GM13977 (cell line): Measurements from ENCODE around the gene GRHPR.

Experiments used
- DNase-seq: peaks from one replicate; pipeline ENCODE4 v3.0.0; 2012; ENCODE audit warnings: low spot score
- in situ Hi-C: fragments of 300-500 bp; cut with MboI; formaldehyde crosslinking; loops from one replicate; pipeline ENCODE4 v1.12.0; 2022; ENCODE audit warnings: low sequenced_read_pairs, low pct_unique_long_range_greater_than_20kb, mixed read lengths, inconsistent platforms; ENCODE audit not compliant: unreplicated experiment
- TF ChIP-seq, protein P1 (sequence below): IDR thresholded peaks from 2 replicates; pipeline ENCODE4 v1.5.1; 2012; ENCODE audit warnings: mild to moderate bottlenecking, control low read depth; ENCODE audit not compliant: insufficient read depth; ENCODE audit errors: extremely low read depth, missing control alignments

Gene GRHPR

DNA sequence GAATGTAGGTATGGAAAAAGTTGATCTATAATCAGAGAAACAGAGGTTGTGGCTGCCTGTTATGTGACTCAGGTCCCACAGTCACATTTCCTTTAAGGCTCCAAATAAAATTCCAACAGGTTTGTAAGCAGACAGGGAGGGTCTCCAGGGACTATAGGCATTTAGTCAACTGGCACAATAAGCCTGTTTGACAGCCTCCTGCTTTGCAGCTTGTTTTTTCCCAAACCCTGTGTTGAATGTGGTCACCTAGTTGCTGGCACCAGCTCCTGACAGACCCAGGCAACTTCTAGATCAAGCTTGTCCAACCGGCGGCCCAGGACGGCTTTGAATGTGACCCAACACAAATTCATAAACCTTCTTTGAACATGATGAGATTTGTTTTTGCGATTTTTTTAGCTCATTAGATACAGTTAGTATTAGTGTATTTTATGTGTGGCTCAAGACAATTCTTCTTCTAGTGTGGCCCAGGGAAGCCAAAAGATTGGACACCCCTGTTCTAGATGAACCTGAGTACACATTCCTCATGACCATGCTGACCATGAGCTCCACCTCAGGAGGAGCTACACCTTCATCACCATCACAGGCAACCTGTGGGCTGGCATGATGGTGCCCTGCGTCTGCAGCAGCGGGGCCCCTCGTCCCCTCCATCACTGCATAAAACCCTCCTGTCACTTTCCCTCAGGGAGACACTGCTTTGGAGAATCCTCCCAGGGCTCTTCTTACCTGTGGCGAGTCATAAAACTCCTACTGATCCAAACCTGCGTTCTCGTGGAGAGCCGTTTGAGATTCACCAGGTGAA is 15.7 kb upstream of the GRHPR start:
- TF ChIP-seq, protein P1, sequence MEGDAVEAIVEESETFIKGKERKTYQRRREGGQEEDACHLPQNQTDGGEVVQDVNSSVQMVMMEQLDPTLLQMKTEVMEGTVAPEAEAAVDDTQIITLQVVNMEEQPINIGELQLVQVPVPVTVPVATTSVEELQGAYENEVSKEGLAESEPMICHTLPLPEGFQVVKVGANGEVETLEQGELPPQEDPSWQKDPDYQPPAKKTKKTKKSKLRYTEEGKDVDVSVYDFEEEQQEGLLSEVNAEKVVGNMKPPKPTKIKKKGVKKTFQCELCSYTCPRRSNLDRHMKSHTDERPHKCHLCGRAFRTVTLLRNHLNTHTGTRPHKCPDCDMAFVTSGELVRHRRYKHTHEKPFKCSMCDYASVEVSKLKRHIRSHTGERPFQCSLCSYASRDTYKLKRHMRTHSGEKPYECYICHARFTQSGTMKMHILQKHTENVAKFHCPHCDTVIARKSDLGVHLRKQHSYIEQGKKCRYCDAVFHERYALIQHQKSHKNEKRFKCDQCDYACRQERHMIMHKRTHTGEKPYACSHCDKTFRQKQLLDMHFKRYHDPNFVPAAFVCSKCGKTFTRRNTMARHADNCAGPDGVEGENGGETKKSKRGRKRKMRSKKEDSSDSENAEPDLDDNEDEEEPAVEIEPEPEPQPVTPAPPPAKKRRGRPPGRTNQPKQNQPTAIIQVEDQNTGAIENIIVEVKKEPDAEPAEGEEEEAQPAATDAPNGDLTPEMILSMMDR = no peak
- in situ Hi-C loops = no loop called here
- no peak for DNase-seq

DNA sequence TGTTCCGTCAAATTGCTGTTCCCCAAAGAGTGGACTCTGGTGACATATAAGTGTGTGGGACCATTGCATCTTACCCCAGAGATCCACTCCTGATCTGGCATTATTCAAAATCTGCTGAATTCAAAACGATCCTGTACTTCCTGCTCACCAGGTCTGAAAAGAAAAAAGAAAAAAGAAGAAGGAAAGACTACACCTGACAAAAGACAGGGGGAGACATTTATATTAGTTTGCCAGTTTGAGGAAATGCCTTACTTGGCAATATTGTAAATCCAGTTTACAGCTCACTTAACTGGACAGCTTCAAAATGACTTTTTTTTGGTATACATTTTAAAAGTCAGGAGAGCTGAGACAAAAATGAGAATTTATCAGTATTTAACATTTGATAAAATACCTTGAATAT is 15.0 kb upstream of the GRHPR start:
- TF ChIP-seq, protein P1 = peak; percentile 40
- in situ Hi-C loops = no loop called here
- no peak for DNase-seq

DNA sequence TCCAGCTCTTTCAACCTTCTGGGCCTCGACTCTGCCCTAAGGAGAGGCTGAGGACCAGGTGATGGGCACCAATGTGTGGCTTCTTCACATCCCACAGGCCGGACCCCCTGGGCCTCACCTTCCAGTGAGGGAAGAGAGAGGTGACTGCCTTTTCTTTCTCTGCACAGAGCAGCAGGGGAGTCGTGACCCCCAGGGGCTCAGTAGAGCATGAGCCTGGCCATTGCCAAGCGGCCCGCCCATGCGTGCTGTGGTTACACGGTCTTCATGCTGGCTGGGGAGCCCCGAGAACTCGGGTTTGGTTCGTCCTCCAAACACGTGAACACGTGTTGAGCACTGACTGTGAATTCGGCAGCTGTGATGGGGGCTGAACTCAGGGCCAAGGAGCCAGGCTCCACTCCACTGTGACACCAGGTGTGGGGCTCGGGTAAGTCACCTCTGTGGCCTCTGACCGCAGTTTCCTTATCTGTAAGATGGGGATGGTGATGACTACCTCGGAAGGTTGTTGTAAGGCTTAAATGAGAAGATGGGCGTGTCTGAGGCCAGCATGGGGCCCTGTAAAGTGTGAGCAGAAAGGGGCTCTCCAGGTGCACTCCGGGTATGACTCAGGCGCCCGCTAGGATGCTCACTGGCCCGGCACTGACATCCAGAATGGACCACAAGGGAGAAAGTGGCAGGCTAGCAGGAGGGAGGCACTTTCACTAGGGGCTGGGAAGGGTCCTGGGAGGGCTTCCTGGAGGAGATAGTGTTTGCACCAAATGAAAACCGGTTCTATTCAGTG is 13.4 kb upstream of the GRHPR start:
- TF ChIP-seq, protein P1 = no peak
- DNase-seq = peak; percentile 84
- in situ Hi-C loops = no loop called here

DNA sequence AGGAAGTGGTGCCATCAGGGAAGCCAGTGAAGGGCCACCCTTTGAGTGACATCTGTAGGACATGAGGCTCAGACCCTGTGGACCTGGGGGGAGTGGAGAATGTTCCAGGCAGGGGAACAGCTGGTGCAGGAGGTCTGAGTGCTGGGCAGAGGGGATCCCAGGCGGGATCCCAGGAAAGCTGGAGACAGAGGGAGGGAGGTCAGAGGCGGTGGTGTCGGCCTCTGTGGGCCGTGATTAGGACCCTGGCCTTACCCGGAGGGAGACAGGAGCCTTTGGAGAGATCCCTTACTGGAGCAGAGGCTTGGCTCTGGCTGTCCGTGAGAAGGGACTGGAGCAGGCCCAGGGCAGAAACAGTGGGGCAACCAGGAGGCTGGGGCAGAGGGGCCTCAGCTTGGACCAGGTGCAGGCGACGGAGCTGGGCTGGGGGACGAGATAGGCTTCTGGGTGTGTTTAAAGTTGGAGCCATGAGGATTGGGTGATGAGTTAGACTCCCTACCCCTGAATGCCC is 12.1 kb upstream of the GRHPR start:
- DNase-seq = no peak
- TF ChIP-seq, protein P1 = no peak
- in situ Hi-C loops = no loop called here

DNA sequence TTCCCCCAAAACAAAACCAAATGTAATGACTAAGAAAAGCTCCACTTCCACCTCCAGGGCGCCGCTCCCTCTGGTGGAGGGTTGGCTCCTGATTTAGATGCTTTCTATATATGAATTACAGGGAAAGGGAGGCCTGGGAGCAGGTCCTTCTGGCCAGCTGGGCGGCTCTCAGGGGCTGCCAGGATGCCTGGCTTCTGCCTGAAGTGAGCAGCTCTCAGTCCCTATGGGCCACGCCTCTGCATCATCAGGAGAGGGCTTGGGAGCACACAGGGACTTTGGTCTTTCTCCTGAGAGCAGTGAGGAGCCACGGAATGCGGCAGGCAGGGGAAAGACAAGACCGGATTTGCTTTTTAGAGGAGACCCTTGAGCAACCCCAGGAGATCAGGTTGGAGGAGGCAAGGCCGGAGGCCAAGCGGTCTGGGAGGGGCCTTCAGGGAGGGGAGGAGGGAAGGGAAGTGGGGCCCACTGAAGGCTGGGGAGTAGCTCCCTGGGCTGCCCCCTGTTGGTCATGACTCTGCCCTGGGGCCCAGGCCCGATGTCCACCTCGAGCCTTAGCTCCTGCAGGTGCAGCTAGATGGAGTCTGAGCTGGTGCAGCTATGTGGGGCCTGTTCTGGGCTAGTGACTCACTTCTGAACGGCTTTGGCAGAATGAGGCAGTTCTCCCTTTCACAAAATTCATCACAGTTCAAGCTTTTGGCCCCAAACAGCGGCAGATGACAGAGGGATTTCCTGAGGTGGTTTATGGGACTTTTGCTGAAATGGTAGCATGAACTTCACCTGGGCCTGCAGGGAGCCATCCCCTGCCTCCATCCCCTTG is 11.3 kb upstream of the GRHPR start:
- DNase-seq = peak; percentile 53
- in situ Hi-C loops = no loop called here
- TF ChIP-seq, protein P1 = peak; percentile 73
